ENCODE results near the gene GDF2.

Gene GDF2

GRCh38 chr10:47351899-47352815, 29.9 kb downstream of the GDF2 start:
- DNase-seq (ENCODE audit: low read depth in 2 of 2): no peak

- no peak for DNase-seq (ENCODE audit: low read depth in 2 of 2)
These were observed 31.1 kb downstream of the GDF2 start for GRCh38 chr10:47353351-47353750.

GRCh38 chr10:47354165-47354564, 31.9 kb downstream of the GDF2 start:
- DNase-seq (ENCODE audit: low read depth in 2 of 2): no peak

- DNase-seq (ENCODE audit: low read depth in 2 of 2): no peak
These were observed 32.6 kb downstream of the GDF2 start for GRCh38 chr10:47354900-47355299.

GRCh38 chr10:47356708-47357107, 34.5 kb downstream of the GDF2 start:
- no peak for DNase-seq (ENCODE audit: low read depth in 2 of 2)

- no peak for DNase-seq (ENCODE audit: low read depth in 2 of 2)
These were observed 34.9 kb downstream of the GDF2 start for GRCh38 chr10:47357131-47357582.

- no peak for DNase-seq (ENCODE audit: low read depth in 2 of 2)
These were observed 35.7 kb downstream of the GDF2 start for GRCh38 chr10:47357911-47358310.

- DNase-seq (ENCODE audit: low read depth in 2 of 2): no peak
These were observed 36.2 kb downstream of the GDF2 start for GRCh38 chr10:47358457-47358856.

GRCh38 chr10:47359101-47359500, 36.8 kb downstream of the GDF2 start:
- no peak for DNase-seq (ENCODE audit: low read depth in 2 of 2)

GRCh38 chr10:47359626-47360418, 37.6 kb downstream of the GDF2 start:
- no peak for DNase-seq (ENCODE audit: low read depth in 2 of 2)

- DNase-seq (ENCODE audit: low read depth in 2 of 2): no peak
These were observed 38.3 kb downstream of the GDF2 start for GRCh38 chr10:47360419-47361040.

- DNase-seq (ENCODE audit: low read depth in 2 of 2): no peak
These were observed 39.0 kb downstream of the GDF2 start for GRCh38 chr10:47361293-47361692.

GRCh38 chr10:47362199-47362598, 39.9 kb downstream of the GDF2 start:
- DNase-seq (ENCODE audit: low read depth in 2 of 2): no peak

- DNase-seq (ENCODE audit: low read depth in 2 of 2): no peak
These were observed 41.5 kb downstream of the GDF2 start for GRCh38 chr10:47363781-47364180.

- no peak for DNase-seq (ENCODE audit: low read depth in 2 of 2)
These were observed 42.1 kb downstream of the GDF2 start for GRCh38 chr10:47364366-47364765.

GRCh38 chr10:47364911-47365310, 42.7 kb downstream of the GDF2 start:
- DNase-seq (ENCODE audit: low read depth in 2 of 2): no peak

- no peak for DNase-seq (ENCODE audit: low read depth in 2 of 2)
These were observed 43.4 kb downstream of the GDF2 start for GRCh38 chr10:47365431-47366180.

GRCh38 chr10:47366181-47366631, 44.0 kb downstream of the GDF2 start:
- no peak for DNase-seq (ENCODE audit: low read depth in 2 of 2)

GRCh38 chr10:47366731-47367460, 44.6 kb downstream of the GDF2 start:
- DNase-seq (ENCODE audit: low read depth in 2 of 2): no peak

GRCh38 chr10:47367646-47368045, 45.4 kb downstream of the GDF2 start:
- no peak for DNase-seq (ENCODE audit: low read depth in 2 of 2)

Measured in stimulated activated CD4-positive, alpha-beta T cell treated with anti-CD3 and anti-CD28 coated beads, Interleukin-1b, Interleukin-23, amount 100 ng/mL, for 4 hours (primary cell).